IMR-90 (cell line): ENCODE results near the gene GNG2. TPM values are rescaled to one million over a fixed set of nuclear protein-coding genes. Genes with fewer than 3 reads are reported as not detected.

ENCODE experiments used
- ATAC-seq: fragments of 200-7000 bp; cut with Tn5 transposase; 2 replicates; pipeline ENCODE4 v1.9.1; 2020; ENCODE audit warnings: low read depth, mild to moderate bottlenecking, moderate library complexity
- BruUV-seq: library from RNA; stranded (reverse); fragments of 400-500 nt; replicated peaks from 2 replicates; lab custom pipeline; 2021; lab: Mats Ljungman, UMichigan
- CTCF ChIA-PET: fragments of 300-600 bp; formaldehyde crosslinking; extraction: SDS; loops from one replicate; lab custom pipeline; 2021; ENCODE audit warnings: antibody characterized with exemption; lab: Yijun Ruan, JAX
- POLR2A ChIA-PET: fragments of 300-600 bp; sonication (Branson Sonifier 250); formaldehyde crosslinking; loops from one replicate; lab custom pipeline; 2022; ENCODE audit warnings: antibody characterized with exemption; ENCODE audit not compliant: unreplicated experiment; lab: Charles Lee
- DNase-seq: peaks from one replicate; pipeline ENCODE4 v3.0.0; 2013
- H2AFZ ChIP-seq: replicated peaks from 2 replicates; pipeline ENCODE3; 2013; ENCODE audit warnings: low read length, mild to moderate bottlenecking; ENCODE audit not compliant: poor library complexity
- H2AK5ac ChIP-seq: 2 replicates; pipeline ENCODE4 v1.6.1; 2013; ENCODE audit warnings: low read depth, low read length, inconsistent platforms
- H2AK9ac ChIP-seq: replicated peaks from 2 replicates; pipeline ENCODE3; 2013; ENCODE audit warnings: mild to moderate bottlenecking, low read depth, low read length, moderate library complexity; ENCODE audit not compliant: poor library complexity
- H2BK120ac ChIP-seq: 2 replicates; pipeline ENCODE4 v1.6.1; 2013; ENCODE audit warnings: low read depth, low read length, inconsistent platforms
- H2BK15ac ChIP-seq: 3 replicates; pipeline ENCODE4 v1.6.1; 2013; ENCODE audit warnings: low read depth, low read length, inconsistent platforms
- H2BK20ac ChIP-seq: 2 replicates; pipeline ENCODE4 v1.6.1; 2013; ENCODE audit warnings: low read depth, mild to moderate bottlenecking, inconsistent platforms, low read length, moderate library complexity
- H2BK5ac ChIP-seq: 2 replicates; pipeline ENCODE4 v1.6.1; 2013; ENCODE audit warnings: mild to moderate bottlenecking, low read depth, low read length, inconsistent platforms; ENCODE audit not compliant: poor library complexity, severe bottlenecking
- H3K14ac ChIP-seq: replicated peaks from 2 replicates; pipeline ENCODE4 v1.6.1; 2013; ENCODE audit warnings: low read depth, low read length, inconsistent platforms
- H3K18ac ChIP-seq: 2 replicates; pipeline ENCODE4 v1.6.1; 2013; ENCODE audit warnings: low read depth, low read length, control low read depth
- H3K23ac ChIP-seq: 2 replicates; pipeline ENCODE4 v1.6.1; 2013; ENCODE audit warnings: low read depth, low read length, inconsistent platforms
- H3K27ac ChIP-seq: 2 replicates; pipeline ENCODE4 v1.5.1; 2013; ENCODE audit warnings: mild to moderate bottlenecking, control low read depth, low read length; ENCODE audit not compliant: insufficient read depth
- H3K27me3 ChIP-seq: 2 replicates; pipeline ENCODE4 v1.6.1; 2013; ENCODE audit warnings: low read length; ENCODE audit not compliant: control insufficient read depth, insufficient read depth
- H3K36me3 ChIP-seq: 2 replicates; pipeline ENCODE4 v1.6.1; 2013; ENCODE audit warnings: low read length, mixed read lengths; ENCODE audit not compliant: control insufficient read depth, insufficient read depth
- H3K4ac ChIP-seq: 2 replicates; pipeline ENCODE4 v1.6.1; 2013; ENCODE audit warnings: low read depth, low read length, inconsistent platforms
- H3K4me1 ChIP-seq: 2 replicates; pipeline ENCODE4 v1.6.1; 2013; ENCODE audit warnings: low read length, mixed read lengths; ENCODE audit not compliant: control insufficient read depth, insufficient read depth
- H3K4me2 ChIP-seq: 2 replicates; pipeline ENCODE4 v1.6.1; 2013; ENCODE audit warnings: low read depth, mild to moderate bottlenecking, control low read depth, low read length, moderate library complexity
- H3K4me3 ChIP-seq: 2 replicates; pipeline ENCODE4 v1.5.1; 2013; ENCODE audit warnings: low read depth, mild to moderate bottlenecking, control low read depth, low read length, moderate library complexity; ENCODE audit not compliant: insufficient read depth
- H3K56ac ChIP-seq: 2 replicates; pipeline ENCODE4 v1.6.1; 2013; ENCODE audit warnings: low read length, inconsistent platforms; ENCODE audit not compliant: insufficient read depth; ENCODE audit errors: extremely low read depth
- H3K79me1 ChIP-seq, 2 experiments: 2 replicates each; pipeline ENCODE4 v1.6.1; 2013; ENCODE audit warnings: low read length in 2 of 2, inconsistent platforms in 1 of 2, low read depth in 1 of 2
- H3K9ac ChIP-seq: 2 replicates; pipeline ENCODE4 v1.6.1; 2013; ENCODE audit warnings: low read depth, low read length, control low read depth
- H3K9me1 ChIP-seq: 2 replicates; pipeline ENCODE4 v1.6.1; 2013; ENCODE audit warnings: low read length, inconsistent platforms; ENCODE audit not compliant: insufficient read depth
- H3K9me3 ChIP-seq: 2 replicates; pipeline ENCODE4 v1.6.1; 2013; ENCODE audit warnings: low read length; ENCODE audit not compliant: control insufficient read depth, insufficient read depth
- H4K20me1 ChIP-seq: 2 replicates; pipeline ENCODE4 v1.6.1; 2013; ENCODE audit warnings: low read length, inconsistent platforms; ENCODE audit not compliant: insufficient read depth
- H4K5ac ChIP-seq: 2 replicates; pipeline ENCODE4 v1.6.1; 2013; ENCODE audit warnings: mild to moderate bottlenecking, low read depth, low read length, control low read depth
- H4K8ac ChIP-seq, 2 experiments: 2 replicates each; pipeline ENCODE4 v1.6.1; 2013; ENCODE audit warnings: low read depth in 2 of 2, low read length in 2 of 2, control low read depth in 1 of 2, inconsistent platforms in 1 of 2
- H4K91ac ChIP-seq: 2 replicates; pipeline ENCODE4 v1.6.1; 2013; ENCODE audit warnings: low read depth, low read length, inconsistent platforms; ENCODE audit not compliant: insufficient read depth
- BHLHE40 ChIP-seq: fragments of 150-350 bp; IDR thresholded peaks from 2 replicates; pipeline ENCODE4 v1.6.1; 2016; ENCODE audit warnings: mild to moderate bottlenecking, low read depth, low read length
- CEBPB ChIP-seq: IDR thresholded peaks from 2 replicates; pipeline ENCODE4 v1.6.1; 2012; ENCODE audit warnings: low read depth, low read length, improper control_type of control experiment
- CHD1 ChIP-seq: IDR thresholded peaks from 2 replicates; pipeline ENCODE4 v1.6.1; 2012; ENCODE audit warnings: low read depth, low read length, improper control_type of control experiment
- CTCF ChIP-seq: conservative IDR thresholded peaks from 2 replicates; pipeline ENCODE4 v1.5.1; 2012; ENCODE audit warnings: mild to moderate bottlenecking, low read depth, low read length, improper control_type of control experiment
- FOS ChIP-seq: fragments of 150-350 bp; IDR thresholded peaks from 2 replicates; pipeline ENCODE4 v1.6.1; 2016; ENCODE audit warnings: low read depth, low read length
- MAFK ChIP-seq: IDR thresholded peaks from 2 replicates; pipeline ENCODE4 v1.6.1; 2012; ENCODE audit warnings: low read depth, low read length, improper control_type of control experiment
- MAZ ChIP-seq: IDR thresholded peaks from 2 replicates; pipeline ENCODE4 v1.6.1; 2012; ENCODE audit warnings: low read depth, mild to moderate bottlenecking, low read length, improper control_type of control experiment, moderate library complexity, borderline replicate concordance
- MXI1 ChIP-seq: IDR thresholded peaks from 2 replicates; pipeline ENCODE4 v1.6.1; 2012; ENCODE audit warnings: low read depth, mild to moderate bottlenecking, low read length, moderate library complexity, borderline replicate concordance
- NFE2L2 ChIP-seq: fragments of 150-350 bp; IDR thresholded peaks from 2 replicates; pipeline ENCODE4 v1.6.1; 2016; ENCODE audit warnings: low read depth, mild to moderate bottlenecking, low read length
- POLR2A ChIP-seq: IDR thresholded peaks from 2 replicates; pipeline ENCODE4 v1.6.1; 2012; ENCODE audit warnings: mild to moderate bottlenecking, low read depth, low read length
- RAD21 ChIP-seq: IDR thresholded peaks from 2 replicates; pipeline ENCODE4 v1.6.1; 2012; ENCODE audit warnings: low read length, improper control_type of control experiment
- RCOR1 ChIP-seq: IDR thresholded peaks from 2 replicates; pipeline ENCODE4 v1.6.1; 2012; ENCODE audit warnings: mild to moderate bottlenecking, low read length, improper control_type of control experiment; ENCODE audit not compliant: insufficient replicate concordance
- RFX5 ChIP-seq: IDR thresholded peaks from 2 replicates; pipeline ENCODE4 v1.8.0; 2012; ENCODE audit warnings: low read depth, mild to moderate bottlenecking, low read length, moderate library complexity
- SMC3 ChIP-seq: fragments of 150-350 bp; IDR thresholded peaks from 2 replicates; pipeline ENCODE4 v1.6.1; 2016; ENCODE audit warnings: low read depth, mild to moderate bottlenecking, antibody characterized with exemption, low read length, moderate library complexity
- USF2 ChIP-seq: fragments of 150-350 bp; IDR thresholded peaks from 2 replicates; pipeline ENCODE4 v1.6.1; 2017; ENCODE audit warnings: mild to moderate bottlenecking, antibody characterized with exemption, low read length, low read depth
- WGBS, 2 experiments: methylation state at CpG; one replicate each; pipeline versions ENCODE4 v1.1.5 to v1.1.7; 2013; ENCODE audit warnings: missing lambda C conversion rate in 2 of 2; ENCODE audit not compliant: insufficient read length in 1 of 2; ENCODE audit errors: extremely low coverage in 2 of 2; 5-methylcytosine and 5-hydroxymethylcytosine counted together
- dilution Hi-C: fragments of 300-500 bp; cut with HindIII; formaldehyde crosslinking; loops from one replicate; pipeline ENCODE4 v1.14.3; 2018; ENCODE audit warnings: low sequenced_read_pairs; ENCODE audit not compliant: unreplicated experiment
- in situ Hi-C: fragments of 300-500 bp; cut with MboI; formaldehyde crosslinking; loops from 3 replicates; pipeline ENCODE4 v1.14.3; 2019; ENCODE audit warnings: low sequenced_read_pairs, inconsistent platforms, mixed read lengths
- intact Hi-C: fragments of 100-400 bp; cut with micrococcal nuclease; formaldehyde crosslinking; loops from 2 replicates; pipeline ENCODE4 v1.10.0; 2022
- polyA plus RNA-seq, 3 experiments: library from polyadenylated mRNA; depleted of rRNA; stranded (reverse); fragments of >200 nt; gene quantifications; 2 replicates each; pipeline ENCODE4 v1.2.3, GENCODE V29; 2012; ENCODE audit warnings: low replicate concordance in 1 of 3
- total RNA-seq: library from RNA; depleted of rRNA; stranded (reverse); fragments of >200 nt; gene quantifications from 2 replicates; pipeline ENCODE4 v1.2.3, GENCODE V29; 2012
- TF ChIP-seq, protein P1 (sequence below): fragments of 150-350 bp; IDR thresholded peaks from 2 replicates; pipeline ENCODE4 v1.6.1; 2016; ENCODE audit warnings: low read depth, mild to moderate bottlenecking, low read length, moderate library complexity, borderline replicate concordance

GNG2 gene
- total and polyA plus RNA-seq, 2 of the 4 experiments (the other 2 are of a cell fraction), result 13.1 to 14.6 TPM

DNA sequence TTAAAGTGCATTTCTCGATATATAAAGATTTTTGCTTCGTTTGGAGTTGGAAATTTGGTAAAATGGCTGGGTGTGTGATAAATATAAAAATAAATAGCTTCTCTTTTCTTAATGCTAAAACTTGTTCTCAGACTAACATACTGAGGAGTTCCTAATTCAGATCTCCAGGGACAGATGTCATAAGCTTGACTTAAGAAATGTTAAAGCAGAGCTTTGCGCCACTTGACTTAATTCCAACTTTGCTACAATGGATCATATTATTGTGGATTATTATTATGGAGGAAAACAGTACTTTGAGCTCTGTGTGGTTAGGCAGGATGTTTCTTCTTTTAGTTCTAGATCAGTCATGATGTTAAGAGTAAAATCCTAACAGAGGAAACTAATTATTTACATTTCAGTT lies 33.8 kb downstream of the GNG2 start:
- no peaks in the 10 kb centered on the region for H3K27me3 ChIP-seq
- H3K27ac ChIP-seq, result no peak overlapping the region
- H3K56ac ChIP-seq, result no peak overlapping the region
- H3K36me3 ChIP-seq, result no peaks in the 10 kb centered on the region
- intact Hi-C loops, result no loop called here
- peaks cover 0 to 3% of the 10 kb centered on the region in 2 experiments; a peak in 3 of 4 replicates for H3K79me1 ChIP-seq
- peaks cover 2% of the 10 kb centered on the region; the same call in 1 of the 2 replicates for H3K4me1 ChIP-seq
- BruUV-seq, result no TSS peak
- no peak overlapping the region for H2BK15ac ChIP-seq
- no peak overlapping the region for H2BK120ac ChIP-seq
- ATAC-seq (no peak), DNase-seq (no peak)
- no peak overlapping the region for H2AK9ac ChIP-seq
- no peaks in the 10 kb centered on the region for H4K20me1 ChIP-seq
- no peak overlapping the region for H2BK5ac ChIP-seq
- in situ Hi-C loops, result no loop called here
- TF ChIP-seq, protein P1, sequence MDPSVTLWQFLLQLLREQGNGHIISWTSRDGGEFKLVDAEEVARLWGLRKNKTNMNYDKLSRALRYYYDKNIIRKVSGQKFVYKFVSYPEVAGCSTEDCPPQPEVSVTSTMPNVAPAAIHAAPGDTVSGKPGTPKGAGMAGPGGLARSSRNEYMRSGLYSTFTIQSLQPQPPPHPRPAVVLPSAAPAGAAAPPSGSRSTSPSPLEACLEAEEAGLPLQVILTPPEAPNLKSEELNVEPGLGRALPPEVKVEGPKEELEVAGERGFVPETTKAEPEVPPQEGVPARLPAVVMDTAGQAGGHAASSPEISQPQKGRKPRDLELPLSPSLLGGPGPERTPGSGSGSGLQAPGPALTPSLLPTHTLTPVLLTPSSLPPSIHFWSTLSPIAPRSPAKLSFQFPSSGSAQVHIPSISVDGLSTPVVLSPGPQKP, result no peak
- TF ChIP-seq RAD21 (no peak), NFE2L2 (no peak), RFX5 (no peak), MAFK (no peak), MAZ (no peak), BHLHE40 (no peak), FOS (no peak), CHD1 (no peak), POLR2A (no peak), CTCF (no peak), SMC3 (no peak), CEBPB (no peak), USF2 (no peak), RCOR1 (no peak), MXI1 (no peak)
- no peak overlapping the region for H2AFZ ChIP-seq
- H2AK5ac ChIP-seq, result no peak overlapping the region
- CTCF ChIA-PET, result no interaction called here
- H3K18ac ChIP-seq, result no peak overlapping the region
- dilution Hi-C loops, result no loop called here
- H3K4me3 ChIP-seq, result no peak overlapping the region
- no peak overlapping the region for H3K23ac ChIP-seq
- H3K9ac ChIP-seq, result no peak overlapping the region
- no peak overlapping the region for H3K14ac ChIP-seq
- no peak overlapping the region for H4K91ac ChIP-seq
- no peaks in the 10 kb centered on the region for H3K9me3 ChIP-seq
- 100% methylated on average over 2 of the region's 3 CpGs; no CpG with 5 or more reads in 1 of the 2 experiments for WGBS, 2 experiments
- H3K4ac ChIP-seq, result no peak overlapping the region
- H4K8ac ChIP-seq, result no peak overlapping the region
- H4K5ac ChIP-seq, result no peak overlapping the region
- no peak overlapping the region for H3K4me2 ChIP-seq
- no peak overlapping the region for H2BK20ac ChIP-seq
- POLR2A ChIA-PET, result no interaction called here
- 0 out of 2 replicates have a peak, but pooled peaks cover 2% of the 10 kb centered on the region for H3K9me1 ChIP-seq
